H9 (cell line): ENCODE data around the gene NTF3. TPM values are rescaled to one million over a fixed set of nuclear protein-coding genes. Genes with fewer than 3 reads are reported as not detected.
A peak's percentile ranks its signal among the peaks of the same experiment; 100 is the strongest.

ENCODE experiments used
- DNase-seq: peaks from one replicate; pipeline ENCODE4 v3.0.0-alpha.2; 2017
- H2AFZ ChIP-seq: one replicate; pipeline ENCODE4 v1.6.1; 2013; ENCODE audit warnings: mild to moderate bottlenecking, low read length, control low read depth, moderate library complexity
- H2AK5ac ChIP-seq: 2 replicates; pipeline ENCODE4 v1.6.1; 2013; ENCODE audit warnings: low read length, control low read depth, mixed read lengths; ENCODE audit not compliant: insufficient read length
- H2BK120ac ChIP-seq: one replicate; pipeline ENCODE4 v1.6.1; 2013; ENCODE audit warnings: low read depth, mild to moderate bottlenecking, low read length, control low read depth, inconsistent platforms; ENCODE audit not compliant: poor library complexity, severe bottlenecking
- H2BK12ac ChIP-seq: 2 replicates; pipeline ENCODE4 v1.6.1; 2013; ENCODE audit warnings: low read length, control low read depth, mixed read lengths, low read depth; ENCODE audit not compliant: insufficient read length
- H2BK15ac ChIP-seq: 2 replicates; pipeline ENCODE4 v1.6.1; 2013; ENCODE audit warnings: low read depth, low read length, control low read depth
- H2BK20ac ChIP-seq: one replicate; pipeline ENCODE4 v1.6.1; 2013; ENCODE audit warnings: low read depth, mild to moderate bottlenecking, low read length, control low read depth, inconsistent platforms; ENCODE audit not compliant: poor library complexity, severe bottlenecking
- H2BK5ac ChIP-seq: 2 replicates; pipeline ENCODE4 v1.6.1; 2013; ENCODE audit warnings: low read length, control low read depth, mixed read lengths; ENCODE audit not compliant: insufficient read length
- H3K14ac ChIP-seq: 2 replicates; pipeline ENCODE4 v1.6.1; 2013; ENCODE audit warnings: low read length, control low read depth; ENCODE audit not compliant: insufficient read depth
- H3K18ac ChIP-seq: 2 replicates; pipeline ENCODE4 v1.6.1; 2013; ENCODE audit warnings: low read depth, mild to moderate bottlenecking, mixed read lengths, low read length, control low read depth; ENCODE audit not compliant: insufficient read length
- H3K23ac ChIP-seq: 2 replicates; pipeline ENCODE4 v1.6.1; 2013; ENCODE audit warnings: low read length, control low read depth, mixed read lengths, low read depth; ENCODE audit not compliant: insufficient read length
- H3K23me2 ChIP-seq: 2 replicates; pipeline ENCODE4 v1.6.1; 2013; ENCODE audit warnings: low read depth, mild to moderate bottlenecking, mixed read lengths, low read length, control low read depth; ENCODE audit not compliant: insufficient read length, poor library complexity, severe bottlenecking
- H3K27ac ChIP-seq: 2 replicates; pipeline ENCODE4 v1.5.1; 2013; ENCODE audit warnings: low read length, control low read depth, mixed read lengths, low read depth; ENCODE audit not compliant: insufficient read length
- H3K27me3 ChIP-seq: 2 replicates; pipeline ENCODE4 v1.6.1; 2013; ENCODE audit warnings: low read length, control low read depth, inconsistent platforms; ENCODE audit not compliant: insufficient read depth
- H3K4ac ChIP-seq: 2 replicates; pipeline ENCODE4 v1.6.1; 2013; ENCODE audit warnings: low read depth, mild to moderate bottlenecking, control low read depth, inconsistent platforms, low read length, moderate library complexity
- H3K4me1 ChIP-seq: 2 replicates; pipeline ENCODE4 v1.6.1; 2013; ENCODE audit warnings: low read length, control low read depth, inconsistent platforms; ENCODE audit not compliant: insufficient read depth
- H3K4me2 ChIP-seq: 2 replicates; pipeline ENCODE4 v1.6.1; 2013; ENCODE audit warnings: low read length, control low read depth, mixed read lengths; ENCODE audit not compliant: insufficient read length, insufficient read depth
- H3K56ac ChIP-seq: 2 replicates; pipeline ENCODE4 v1.6.1; 2013; ENCODE audit warnings: low read depth, mild to moderate bottlenecking, mixed read lengths, low read length, control low read depth; ENCODE audit not compliant: insufficient read length
- H3K79me1 ChIP-seq: 2 replicates; pipeline ENCODE4 v1.6.1; 2013; ENCODE audit warnings: low read depth, mild to moderate bottlenecking, moderate library complexity, low read length, control low read depth, inconsistent platforms; ENCODE audit not compliant: insufficient read depth, poor library complexity, severe bottlenecking
- H3K79me2 ChIP-seq: 2 replicates; pipeline ENCODE4 v1.6.1; 2013; ENCODE audit warnings: low read length, control low read depth, inconsistent platforms; ENCODE audit not compliant: insufficient read depth
- H3K9ac ChIP-seq: 2 replicates; pipeline ENCODE4 v1.6.1; 2013; ENCODE audit warnings: low read length, control low read depth, mixed read lengths; ENCODE audit not compliant: insufficient read length; ENCODE audit errors: extremely low read depth
- H3K9me3 ChIP-seq: one replicate; pipeline ENCODE4 v1.6.1; 2013; ENCODE audit warnings: low read depth, low read length, inconsistent platforms; ENCODE audit not compliant: control insufficient read depth
- H3T11ph ChIP-seq: one replicate; pipeline ENCODE4 v1.6.1; 2013; ENCODE audit warnings: mild to moderate bottlenecking, low read length, control low read depth, inconsistent platforms
- H4K20me1 ChIP-seq: one replicate; pipeline ENCODE4 v1.6.1; 2013; ENCODE audit not compliant: control insufficient read depth, insufficient read length, insufficient read depth
- H4K5ac ChIP-seq: 2 replicates; pipeline ENCODE4 v1.6.1; 2013; ENCODE audit warnings: low read depth, mild to moderate bottlenecking, mixed read lengths, low read length, control low read depth; ENCODE audit not compliant: insufficient read length
- H4K8ac ChIP-seq: replicated peaks from 2 replicates; pipeline ENCODE4 v1.6.1; 2013; ENCODE audit warnings: low read length, control low read depth, mixed read lengths, low read depth; ENCODE audit not compliant: insufficient read length
- H4K91ac ChIP-seq: 2 replicates; pipeline ENCODE4 v1.6.1; 2013; ENCODE audit warnings: low read depth, mild to moderate bottlenecking, moderate library complexity, mixed read lengths, low read length, control low read depth; ENCODE audit not compliant: insufficient read length
- H3K27ac Mint-ChIP-seq, 3 experiments: 2 replicates in 2 of 3; 3 replicates in 1 of 3; pipeline ENCODE4 v1.8.0; 2020 to 2021; ENCODE audit warnings: mixed read lengths in 3 of 3, mild to moderate bottlenecking in 1 of 3, moderate library complexity in 1 of 3
- H3K27me3 Mint-ChIP-seq: 2 replicates; pipeline ENCODE4 v1.8.0; 2021; ENCODE audit warnings: low read depth, mild to moderate bottlenecking, moderate library complexity, mixed read lengths
- H3K36me3 Mint-ChIP-seq, 3 experiments: 2 replicates in 2 of 3; 3 replicates in 1 of 3; pipeline ENCODE4 v1.8.0; 2020 to 2021; ENCODE audit warnings: low read depth in 3 of 3, mixed read lengths in 3 of 3; ENCODE audit not compliant: insufficient read depth in 1 of 3
- H3K4me1 Mint-ChIP-seq, 2 experiments: 2 replicates each; pipeline ENCODE4 v1.8.0; 2020; ENCODE audit warnings: mixed read lengths in 2 of 2
- H3K4me3 Mint-ChIP-seq, 2 experiments: 2 replicates in 1 of 2; 3 replicates in 1 of 2; pipeline ENCODE4 v1.8.0; 2020 to 2021; ENCODE audit warnings: mild to moderate bottlenecking in 2 of 2, mixed read lengths in 2 of 2, moderate library complexity in 1 of 2
- H3K9me3 Mint-ChIP-seq, 2 experiments: 2 replicates in 1 of 2; 3 replicates in 1 of 2; pipeline ENCODE4 v1.8.0; 2020; ENCODE audit warnings: mild to moderate bottlenecking in 2 of 2, mixed read lengths in 2 of 2, moderate library complexity in 1 of 2
- WGBS: extraction: QIAGEN DNeasy Blood & Tissue Kit; methylation state at CpG from one replicate; pipeline ENCODE4 v1.1.7; 2013; ENCODE audit warnings: missing lambda C conversion rate, low lambda C conversion rate, mixed read lengths; ENCODE audit not compliant: insufficient read length; ENCODE audit errors: extremely low coverage; 5-methylcytosine and 5-hydroxymethylcytosine counted together
- total RNA-seq: library from RNA; stranded (reverse); gene quantifications from 2 replicates; pipeline ENCODE4 v1.2.1, GENCODE V29; 2021
- TF ChIP-seq, protein P1 (sequence below): fragments of 200-600 bp; sonication (generic); conservative IDR thresholded peaks from 3 replicates; pipeline ENCODE4 v1.8.0; 2021; ENCODE audit warnings: antibody characterized with exemption, mild to moderate bottlenecking

Gene NTF3
- total RNA-seq, 1 experiment from 2014 or later: 0.48 TPM

- no peak overlapping the region for H3K27ac Mint-ChIP-seq
- Histone ChIP-seq H4K5ac (no peak overlapping the region), H3K14ac (no peak overlapping the region), H3K27ac (no peak overlapping the region), H3K9ac (no peak overlapping the region), H3K4me2 (no peak overlapping the region), H3K56ac (no peak overlapping the region), H3K23ac (no peak overlapping the region), H3K27me3 (no peaks in the 10 kb centered on the region), H4K8ac (no peak overlapping the region), H4K20me1 (no peaks in the 10 kb centered on the region), H2BK20ac (no peak overlapping the region), H2AK5ac (no peak overlapping the region), H2BK120ac (no peak overlapping the region), H2AFZ (no peak overlapping the region), H3T11ph (peak overlapping the region; percentile 36), H4K91ac (no peak overlapping the region), H3K18ac (no peak overlapping the region), H3K79me2 (no peaks in the 10 kb centered on the region), H3K4ac (no peak overlapping the region), H3K79me1 (no peaks in the 10 kb centered on the region), H3K9me3 (no peaks in the 10 kb centered on the region), H2BK12ac (no peak overlapping the region), H3K23me2 (no peaks in the 10 kb centered on the region), H2BK5ac (no peak overlapping the region), H3K4me1 (peaks cover 3% of the 10 kb centered on the region; the same call in 1 of the 2 replicates), H2BK15ac (no peak overlapping the region)
- TF ChIP-seq, protein P1, sequence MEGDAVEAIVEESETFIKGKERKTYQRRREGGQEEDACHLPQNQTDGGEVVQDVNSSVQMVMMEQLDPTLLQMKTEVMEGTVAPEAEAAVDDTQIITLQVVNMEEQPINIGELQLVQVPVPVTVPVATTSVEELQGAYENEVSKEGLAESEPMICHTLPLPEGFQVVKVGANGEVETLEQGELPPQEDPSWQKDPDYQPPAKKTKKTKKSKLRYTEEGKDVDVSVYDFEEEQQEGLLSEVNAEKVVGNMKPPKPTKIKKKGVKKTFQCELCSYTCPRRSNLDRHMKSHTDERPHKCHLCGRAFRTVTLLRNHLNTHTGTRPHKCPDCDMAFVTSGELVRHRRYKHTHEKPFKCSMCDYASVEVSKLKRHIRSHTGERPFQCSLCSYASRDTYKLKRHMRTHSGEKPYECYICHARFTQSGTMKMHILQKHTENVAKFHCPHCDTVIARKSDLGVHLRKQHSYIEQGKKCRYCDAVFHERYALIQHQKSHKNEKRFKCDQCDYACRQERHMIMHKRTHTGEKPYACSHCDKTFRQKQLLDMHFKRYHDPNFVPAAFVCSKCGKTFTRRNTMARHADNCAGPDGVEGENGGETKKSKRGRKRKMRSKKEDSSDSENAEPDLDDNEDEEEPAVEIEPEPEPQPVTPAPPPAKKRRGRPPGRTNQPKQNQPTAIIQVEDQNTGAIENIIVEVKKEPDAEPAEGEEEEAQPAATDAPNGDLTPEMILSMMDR: no peak
- peaks cover 7% of the 10 kb centered on the region in 2 experiments for H3K4me1 Mint-ChIP-seq
- H3K9me3 Mint-ChIP-seq: no peaks in the 10 kb centered on the region
- WGBS: no CpG with 5 or more reads among the region's 5 CpGs
- no peaks in the 10 kb centered on the region; the same call in 1 of the 2 replicates for H3K27me3 Mint-ChIP-seq
- H3K4me3 Mint-ChIP-seq: no peak overlapping the region
- DNase-seq: no peak
- no peaks in the 10 kb centered on the region for H3K36me3 Mint-ChIP-seq
Observed at GRCh38 chr12:5388581-5389535, 43.0 kb upstream of the NTF3 start.
